HUES64 (cell line): ENCODE data around the gene AKAP13.

ENCODE experiments used
- H3K27ac ChIP-seq: 2 replicates; pipeline ENCODE4 v1.7.0; 2013; ENCODE audit warnings: low read depth, low read length, inconsistent platforms
- H3K27me3 ChIP-seq: 2 replicates; pipeline ENCODE4 v1.6.1; 2013; ENCODE audit warnings: mild to moderate bottlenecking, low read length; ENCODE audit not compliant: insufficient read depth
- H3K36me3 ChIP-seq: 2 replicates; pipeline ENCODE4 v1.6.1; 2013; ENCODE audit warnings: mild to moderate bottlenecking, low read length; ENCODE audit not compliant: insufficient read depth
- H3K4me1 ChIP-seq: 2 replicates; pipeline ENCODE4 v1.6.1; 2013; ENCODE audit warnings: mild to moderate bottlenecking, low read length, moderate library complexity; ENCODE audit not compliant: insufficient read depth
- H3K4me3 ChIP-seq: 2 replicates; pipeline ENCODE4 v1.5.1; 2013; ENCODE audit warnings: mild to moderate bottlenecking, low read length, moderate library complexity
- H3K9ac ChIP-seq: 2 replicates; pipeline ENCODE4 v1.6.1; 2013; ENCODE audit warnings: mild to moderate bottlenecking, low read depth, low read length
- H3K9me3 ChIP-seq: 2 replicates; pipeline ENCODE4 v1.6.1; 2013; ENCODE audit warnings: low read depth, low read length; ENCODE audit not compliant: insufficient read depth
- WGBS: fragments of 150-250, 120-280 bp; methylation state at CpG from one replicate; pipeline ENCODE4 v1.1.7; 2013; ENCODE audit warnings: missing lambda C conversion rate; 5-methylcytosine and 5-hydroxymethylcytosine counted together

AKAP13 gene

DNA sequence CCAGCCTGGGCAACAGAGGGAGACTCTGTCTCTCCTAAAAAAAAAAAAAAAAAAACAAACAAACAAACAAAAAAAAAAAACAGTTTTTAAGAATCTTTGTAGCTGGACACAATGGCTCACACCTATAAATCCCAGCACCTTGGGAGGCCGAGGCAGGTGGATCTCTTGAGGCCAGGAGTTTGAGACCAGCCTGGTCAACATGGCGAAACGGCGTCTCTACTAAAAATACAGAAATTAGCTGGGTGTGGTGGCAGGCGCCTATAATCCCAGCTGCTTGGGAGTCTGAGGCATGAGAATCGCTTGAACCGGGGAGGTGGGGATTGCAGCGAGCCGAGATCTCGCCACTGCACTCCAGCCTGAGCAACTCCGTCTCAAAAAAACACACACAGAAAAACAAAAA lies 361.3 kb downstream of the AKAP13 start:
- no peaks in the 10 kb centered on the region for H3K9me3 ChIP-seq
- no peaks in the 10 kb centered on the region for H3K27me3 ChIP-seq
- no peak overlapping the region for H3K27ac ChIP-seq
- H3K4me1 ChIP-seq, result no peaks in the 10 kb centered on the region
- H3K4me3 ChIP-seq, result no peak overlapping the region
- H3K9ac ChIP-seq, result no peak overlapping the region
- WGBS, result 95% methylated on average over 11 of the region's 11 CpGs
- H3K36me3 ChIP-seq, result peaks cover 69% of the 10 kb centered on the region

DNA sequence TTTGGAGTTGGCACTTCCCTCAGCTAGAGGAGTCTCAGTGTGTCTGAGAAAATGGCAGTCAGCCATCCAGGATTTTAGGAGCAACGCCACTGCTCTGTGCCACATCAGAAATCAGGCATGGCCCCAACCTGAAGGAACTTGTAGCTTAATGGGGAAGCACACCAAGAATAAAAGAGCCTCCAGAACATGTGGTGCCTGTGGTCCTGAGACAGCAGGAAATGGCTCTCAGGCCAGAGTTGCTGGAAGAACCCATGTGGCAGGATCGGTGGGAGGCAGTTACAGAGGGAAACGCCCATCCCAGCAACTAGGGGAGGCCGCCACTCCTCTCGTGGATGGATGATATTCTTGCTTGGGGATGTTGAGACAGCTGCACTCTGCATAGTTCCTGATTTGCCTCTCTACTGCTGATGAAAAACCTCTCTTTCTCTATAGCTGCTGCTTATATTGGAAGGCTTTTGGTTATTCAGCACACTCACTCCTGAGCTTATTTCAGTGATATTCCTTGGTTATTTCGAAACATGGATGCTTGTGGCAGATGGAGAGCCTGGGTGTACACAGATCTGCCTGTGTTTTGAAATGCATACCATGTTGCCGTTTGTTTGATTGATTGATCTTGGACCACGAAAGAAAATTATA lies 361.9 kb downstream of the AKAP13 start:
- Histone ChIP-seq H3K36me3 (peaks cover 70% of the 10 kb centered on the region), H3K27ac (no peak overlapping the region), H3K9me3 (no peaks in the 10 kb centered on the region), H3K9ac (no peak overlapping the region), H3K27me3 (no peaks in the 10 kb centered on the region), H3K4me1 (peaks cover under 1% of the 10 kb centered on the region; the same call in 1 of the 2 replicates), H3K4me3 (no peak overlapping the region)
- 85% methylated on average over 8 of the region's 8 CpGs for WGBS

DNA sequence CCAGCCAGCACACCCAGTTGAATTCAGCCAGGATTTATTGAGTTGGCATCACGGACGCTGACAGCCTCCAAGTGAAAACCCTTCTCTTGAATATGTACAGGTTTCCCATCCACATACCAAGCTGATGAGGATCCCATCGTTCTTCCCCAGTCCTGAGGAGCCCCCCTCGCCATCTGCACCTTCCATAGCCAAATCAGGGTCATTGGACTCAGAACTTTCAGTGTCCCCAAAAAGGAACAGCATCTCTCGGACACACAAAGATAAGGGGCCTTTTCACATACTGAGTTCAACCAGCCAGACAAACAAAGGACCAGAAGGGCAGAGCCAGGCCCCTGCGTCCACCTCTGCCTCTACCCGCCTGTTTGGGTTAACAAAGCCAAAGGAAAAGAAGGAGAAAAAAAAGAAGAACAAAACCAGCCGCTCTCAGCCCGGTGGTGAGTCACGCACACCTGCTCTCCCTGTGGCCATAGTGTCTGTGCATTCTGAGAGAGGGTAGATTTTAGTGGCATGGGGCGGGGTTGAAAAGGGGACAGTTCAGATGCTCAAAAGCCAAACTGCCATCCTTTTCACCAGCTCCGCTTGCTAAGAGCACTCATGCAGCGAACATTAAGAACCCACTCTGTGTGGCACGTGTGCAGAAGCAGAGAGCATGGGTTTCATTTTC lies 363.1 kb downstream of the AKAP13 start:
- Histone ChIP-seq H3K27ac (no peak overlapping the region), H3K9ac (no peak overlapping the region), H3K4me1 (peaks cover 12% of the 10 kb centered on the region), H3K4me3 (no peak overlapping the region), H3K27me3 (no peaks in the 10 kb centered on the region), H3K36me3 (peaks cover 74% of the 10 kb centered on the region), H3K9me3 (no peaks in the 10 kb centered on the region)
- WGBS, result 93% methylated on average over 14 of the region's 14 CpGs

DNA sequence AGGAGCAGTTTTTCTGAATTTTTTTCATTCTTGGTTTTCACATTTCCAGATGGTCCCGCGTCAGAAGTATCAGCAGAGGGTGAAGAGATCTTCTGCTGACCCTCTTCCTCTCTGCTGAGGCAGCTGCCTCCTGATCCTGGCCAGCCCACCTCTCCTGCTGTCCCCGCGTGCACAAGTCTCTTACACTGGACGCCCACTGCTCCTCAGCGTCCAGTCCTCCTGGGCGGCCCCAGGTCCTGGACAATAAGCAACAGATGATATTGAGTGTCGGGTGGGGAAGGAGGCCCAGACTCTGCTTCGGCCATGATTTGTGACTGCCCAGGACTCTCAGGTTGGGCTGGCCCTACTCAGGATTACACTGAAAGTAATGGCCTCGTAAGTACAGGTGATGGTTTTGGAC lies 364.2 kb downstream of the AKAP13 start:
- Histone ChIP-seq H3K9ac (no peak overlapping the region), H3K9me3 (no peaks in the 10 kb centered on the region), H3K4me3 (no peak overlapping the region), H3K27ac (no peak overlapping the region), H3K36me3 (peaks cover 74% of the 10 kb centered on the region), H3K27me3 (no peaks in the 10 kb centered on the region), H3K4me1 (peaks cover 23% of the 10 kb centered on the region)
- WGBS, result 96% methylated on average over 10 of the region's 10 CpGs

DNA sequence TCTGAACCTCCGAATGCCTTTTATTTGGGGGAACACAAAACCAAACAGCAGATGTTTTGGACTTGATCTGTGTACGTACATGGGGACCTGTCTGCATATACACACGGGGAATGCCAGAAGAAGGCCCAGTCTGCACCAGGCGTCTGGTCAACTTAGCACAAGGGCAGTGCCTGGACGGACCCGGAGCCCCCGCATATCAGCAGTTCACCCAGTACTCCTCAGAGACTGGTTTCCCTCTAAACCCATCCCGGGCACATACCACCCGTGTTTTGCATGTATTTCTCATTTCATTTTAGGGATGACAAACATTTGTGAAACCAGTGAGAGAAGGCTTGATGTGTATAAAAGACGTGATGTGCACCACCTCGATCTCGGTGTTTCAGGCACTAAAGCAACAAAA lies 364.6 kb downstream of the AKAP13 start:
- Histone ChIP-seq H3K36me3 (peaks cover 71% of the 10 kb centered on the region), H3K4me1 (peaks cover 25% of the 10 kb centered on the region), H3K27me3 (no peaks in the 10 kb centered on the region), H3K9me3 (no peaks in the 10 kb centered on the region), H3K4me3 (no peak overlapping the region), H3K27ac (no peak overlapping the region), H3K9ac (no peak overlapping the region)
- 97% methylated on average over 12 of the region's 12 CpGs for whole genome bisulfite sequencing

DNA sequence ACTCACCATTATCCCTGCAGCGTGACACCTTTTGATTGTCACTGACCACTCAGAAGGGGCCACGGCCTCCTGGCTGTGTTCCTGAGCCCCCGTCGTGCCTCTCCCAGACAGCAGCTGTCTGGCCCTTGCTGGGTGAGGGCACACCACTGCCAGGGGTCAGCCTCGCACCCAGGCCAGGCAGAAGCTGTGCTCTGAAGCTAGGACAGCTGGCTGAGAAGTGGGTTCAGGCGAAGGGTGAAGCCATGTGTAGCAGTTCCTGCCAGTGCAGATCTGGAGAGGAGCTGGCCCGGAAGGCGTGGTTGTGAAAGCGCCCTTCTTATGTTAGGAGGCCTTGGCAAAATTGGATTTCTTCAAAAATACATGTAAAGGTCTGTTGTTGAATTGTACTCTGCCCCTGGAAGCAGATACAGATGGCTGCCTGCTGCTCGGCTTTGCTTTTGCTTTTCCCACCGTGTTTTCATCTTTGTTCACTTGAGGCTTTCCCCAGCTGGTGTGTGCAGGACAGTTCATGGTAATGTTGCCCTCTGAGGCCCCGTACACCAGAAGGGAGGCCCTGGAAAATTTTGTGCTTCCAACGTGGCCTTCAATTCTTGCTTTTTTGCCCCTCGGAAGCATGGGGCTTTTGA lies 365.2 kb downstream of the AKAP13 start:
- no peak overlapping the region for H3K27ac ChIP-seq
- H3K27me3 ChIP-seq, result no peaks in the 10 kb centered on the region

DNA sequence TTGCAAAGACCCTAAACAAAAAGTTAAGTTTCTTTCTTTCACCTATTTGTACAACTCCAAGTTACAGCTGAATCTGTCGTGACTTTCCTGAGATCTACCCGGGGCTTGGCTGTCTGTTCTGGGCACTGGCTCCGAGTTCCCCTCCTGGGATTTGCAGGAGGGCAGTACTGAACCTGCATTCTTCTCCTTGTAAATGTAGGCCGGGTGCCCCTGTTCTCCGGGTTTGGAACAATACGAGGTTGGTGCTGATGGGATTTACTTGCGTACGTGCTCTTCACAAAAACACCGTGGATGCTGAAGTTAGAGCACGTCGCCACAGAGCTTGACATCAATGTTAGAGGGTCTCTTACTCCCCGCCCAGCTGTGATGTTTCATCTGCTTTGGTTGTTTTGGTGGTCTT lies 366.2 kb downstream of the AKAP13 start:
- Histone ChIP-seq H3K9me3 (no peaks in the 10 kb centered on the region), H3K27me3 (no peaks in the 10 kb centered on the region), H3K9ac (no peak overlapping the region), H3K27ac (no peak overlapping the region), H3K4me1 (peaks cover 37% of the 10 kb centered on the region), H3K36me3 (peaks cover 59% of the 10 kb centered on the region), H3K4me3 (no peak overlapping the region)
- WGBS, result 94% methylated on average over 12 of the region's 12 CpGs

More for the DNA sequence above, 365.2 kb downstream of the AKAP13 start:
- Histone ChIP-seq H3K4me3 (no peak overlapping the region), H3K9me3 (no peaks in the 10 kb centered on the region), H3K9ac (no peak overlapping the region), H3K36me3 (peaks cover 66% of the 10 kb centered on the region), H3K4me1 (peaks cover 29% of the 10 kb centered on the region)
- 92% methylated on average over 14 of the region's 14 CpGs for WGBS

GRCh38 chr15:85748176-85748575 lies 367.8 kb downstream of the AKAP13 start:
- peaks cover 48% of the 10 kb centered on the region for H3K4me1 ChIP-seq
- H3K9me3 ChIP-seq, result no peaks in the 10 kb centered on the region
- no peaks in the 10 kb centered on the region for H3K27me3 ChIP-seq
- H3K36me3 ChIP-seq, result peaks cover 56% of the 10 kb centered on the region
- no peak overlapping the region for H3K4me3 ChIP-seq
- H3K9ac ChIP-seq, result no peak overlapping the region
- H3K27ac ChIP-seq, result no peak overlapping the region
- WGBS, result 90% methylated on average over 9 of the region's 9 CpGs

DNA sequence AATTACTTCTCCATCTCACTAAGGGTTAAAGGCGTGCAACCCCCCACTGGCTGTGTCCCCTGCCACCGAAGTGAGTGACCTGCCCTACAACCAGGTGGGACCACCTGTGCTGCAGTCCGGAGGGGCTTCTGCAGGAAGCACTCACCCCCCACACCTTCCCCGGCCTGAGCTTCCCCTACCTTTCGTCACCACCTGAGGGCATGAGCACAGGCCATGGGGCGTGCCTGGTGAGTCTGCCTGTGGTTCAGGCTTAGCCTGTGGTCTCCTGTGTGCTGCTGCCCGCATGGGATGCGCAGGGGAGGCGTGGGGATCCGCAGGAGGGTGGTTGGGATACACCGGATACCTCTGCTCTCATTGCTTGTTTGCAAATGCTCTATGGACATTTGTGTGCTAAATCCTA lies 368.3 kb downstream of the AKAP13 start:
- no peaks in the 10 kb centered on the region for H3K27me3 ChIP-seq
- H3K4me1 ChIP-seq, result peaks cover 48% of the 10 kb centered on the region
- H3K4me3 ChIP-seq, result no peak overlapping the region
- 62% methylated on average over 11 of the region's 11 CpGs for WGBS
- H3K27ac ChIP-seq, result no peak overlapping the region
- no peaks in the 10 kb centered on the region for H3K9me3 ChIP-seq
- H3K36me3 ChIP-seq, result peaks cover 50% of the 10 kb centered on the region
- no peak overlapping the region for H3K9ac ChIP-seq

GRCh38 chr15:85749261-85750151 lies 369.1 kb downstream of the AKAP13 start:
- H3K9me3 ChIP-seq, result no peaks in the 10 kb centered on the region
- no peak overlapping the region for H3K4me3 ChIP-seq
- H3K27ac ChIP-seq, result no peak overlapping the region
- WGBS, result 87% methylated on average over 21 of the region's 21 CpGs
- H3K27me3 ChIP-seq, result no peaks in the 10 kb centered on the region
- H3K36me3 ChIP-seq, result peaks cover 42% of the 10 kb centered on the region
- H3K9ac ChIP-seq, result no peak overlapping the region
- H3K4me1 ChIP-seq, result peaks cover 48% of the 10 kb centered on the region
